Stimulated activated CD4-positive, alpha-beta T cell treated with anti-CD3 and anti-CD28 coated beads, Interleukin-15, amount 100 ng/mL, for 1 hour (primary cell): ENCODE data around the gene TRIM68.

Experiments used
- DNase-seq, 2 donors: peaks; one replicate each; pipeline ENCODE4 v3.0.0-alpha.2; 2020; ENCODE audit warnings: low read depth in 1 of 2, low spot score in 1 of 2

Gene TRIM68

GRCh38 chr11:4607781-4608666 is at the start of gene TRIM68:
Gene TRIM68 (minus strand): TSS chr11:4608231. CDS start chr11:4605504, 2,727 bp downstream.
- DNase-seq, result peak; percentile 90

DNA sequence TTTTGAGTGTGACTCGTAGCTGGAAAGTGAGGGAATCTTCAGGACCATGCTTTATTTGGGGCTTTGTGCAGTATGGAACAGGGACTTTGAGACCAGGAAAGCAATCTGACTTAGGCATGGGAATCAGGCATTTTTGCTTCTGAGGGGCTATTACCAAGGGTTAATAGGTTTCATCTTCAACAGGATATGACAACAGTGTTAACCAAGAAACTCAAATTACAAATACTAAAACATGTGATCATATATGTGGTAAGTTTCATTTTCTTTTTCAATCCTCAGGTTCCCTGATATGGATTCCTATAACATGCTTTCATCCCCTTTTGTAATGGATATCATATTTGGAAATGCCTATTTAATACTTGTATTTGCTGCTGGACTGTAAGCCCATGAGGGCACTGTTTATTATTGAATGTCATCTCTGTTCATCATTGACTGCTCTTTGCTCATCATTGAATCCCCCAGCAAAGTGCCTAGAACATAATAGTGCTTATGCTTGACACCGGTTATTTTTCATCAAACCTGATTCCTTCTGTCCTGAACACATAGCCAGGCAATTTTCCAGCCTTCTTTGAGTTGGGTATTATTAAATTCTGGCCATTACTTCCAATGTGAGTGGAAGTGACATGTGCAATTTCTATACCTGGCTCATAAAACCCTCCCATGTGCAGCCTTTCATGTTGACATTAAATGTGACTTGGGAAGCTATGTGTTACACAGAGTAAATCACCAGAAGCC is 46.8 kb upstream of the TRIM68 start:
- DNase-seq, result no peak

DNA sequence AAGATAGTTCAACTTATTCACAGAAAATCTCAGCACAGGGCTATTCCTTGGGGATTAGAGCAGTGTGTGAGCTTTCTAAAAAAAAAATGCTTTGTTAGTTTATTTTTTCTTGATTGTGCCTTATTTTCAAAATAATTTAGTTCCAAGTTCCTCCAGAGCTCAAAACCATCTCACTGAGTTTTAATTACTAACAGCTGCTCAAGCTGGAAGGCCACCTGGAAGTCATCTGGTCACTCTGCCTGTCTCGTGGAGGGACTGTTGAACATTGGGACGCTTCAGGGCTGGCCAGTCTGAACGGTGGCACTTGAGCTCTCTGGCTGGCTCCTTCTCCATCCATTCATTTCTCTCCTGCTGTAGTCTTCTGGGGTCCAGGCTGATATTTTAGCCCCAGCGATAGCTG is 39.7 kb upstream of the TRIM68 start:
- no peak for DNase-seq

- no peak for DNase-seq
Observed at GRCh38 chr11:4645974-4646373, 37.9 kb upstream of the TRIM68 start.

GRCh38 chr11:4644233-4644632 is 36.2 kb upstream of the TRIM68 start:
- DNase-seq, result no peak

GRCh38 chr11:4643682-4644081 is 35.7 kb upstream of the TRIM68 start, which contains the start of gene OR51E1:
Gene OR51E1 (plus strand): TSS chr11:4643982. CDS start chr11:4652527, 8,545 bp downstream.
- no peak for DNase-seq

- no peak for DNase-seq
Observed at GRCh38 chr11:4643076-4643475, 35.0 kb upstream of the TRIM68 start.

DNA sequence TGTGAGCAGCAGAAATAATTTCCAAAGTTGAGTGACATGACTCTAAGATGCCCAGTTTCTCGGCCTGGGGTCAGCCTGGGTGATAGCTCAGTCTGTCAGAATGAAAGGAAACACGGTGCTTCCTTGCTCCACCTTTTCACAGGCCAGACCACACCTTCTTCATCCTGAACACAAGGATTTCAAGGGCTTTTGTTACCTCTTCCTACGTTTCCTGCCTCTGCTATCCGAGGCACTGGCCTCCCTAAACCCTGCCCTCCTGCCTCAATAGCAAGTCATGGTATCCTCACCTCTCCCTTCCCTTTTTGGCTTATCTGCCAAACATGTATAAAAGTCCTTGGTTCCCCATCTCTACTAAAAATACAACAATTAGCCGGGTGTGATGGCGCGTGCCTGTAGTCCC is 34.0 kb upstream of the TRIM68 start:
- no peak for DNase-seq

GRCh38 chr11:4641501-4641900 is 33.5 kb upstream of the TRIM68 start:
- no peak for DNase-seq

DNA sequence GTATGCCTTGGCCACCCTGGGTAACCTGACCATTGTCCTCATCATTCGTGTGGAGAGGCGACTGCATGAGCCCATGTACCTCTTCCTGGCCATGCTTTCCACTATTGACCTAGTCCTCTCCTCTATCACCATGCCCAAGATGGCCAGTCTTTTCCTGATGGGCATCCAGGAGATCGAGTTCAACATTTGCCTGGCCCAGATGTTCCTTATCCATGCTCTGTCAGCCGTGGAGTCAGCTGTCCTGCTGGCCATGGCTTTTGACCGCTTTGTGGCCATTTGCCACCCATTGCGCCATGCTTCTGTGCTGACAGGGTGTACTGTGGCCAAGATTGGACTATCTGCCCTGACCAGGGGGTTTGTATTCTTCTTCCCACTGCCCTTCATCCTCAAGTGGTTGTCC is 31.9 kb upstream of the TRIM68 start:
- DNase-seq, result no peak

DNA sequence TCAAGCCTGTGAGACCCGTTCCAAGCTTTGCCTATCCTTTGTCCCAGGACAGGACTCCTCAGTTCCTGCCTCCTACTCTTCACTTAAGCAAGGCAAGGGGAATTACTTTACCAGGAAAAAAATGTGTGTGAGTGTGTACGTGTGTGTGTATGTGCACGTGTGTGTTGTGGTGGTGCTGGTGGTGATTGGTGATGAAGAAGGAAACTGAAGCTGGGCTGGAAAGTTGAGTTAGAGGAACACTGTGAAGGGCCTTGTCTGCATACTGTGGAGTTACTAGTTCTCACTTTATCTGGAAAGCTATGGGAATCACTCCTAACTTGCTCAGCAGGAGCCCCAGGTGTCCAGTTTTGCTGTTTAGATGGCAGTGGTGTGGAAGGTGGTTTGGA is 29.6 kb upstream of the TRIM68 start:
- DNase-seq, result no peak

DNA sequence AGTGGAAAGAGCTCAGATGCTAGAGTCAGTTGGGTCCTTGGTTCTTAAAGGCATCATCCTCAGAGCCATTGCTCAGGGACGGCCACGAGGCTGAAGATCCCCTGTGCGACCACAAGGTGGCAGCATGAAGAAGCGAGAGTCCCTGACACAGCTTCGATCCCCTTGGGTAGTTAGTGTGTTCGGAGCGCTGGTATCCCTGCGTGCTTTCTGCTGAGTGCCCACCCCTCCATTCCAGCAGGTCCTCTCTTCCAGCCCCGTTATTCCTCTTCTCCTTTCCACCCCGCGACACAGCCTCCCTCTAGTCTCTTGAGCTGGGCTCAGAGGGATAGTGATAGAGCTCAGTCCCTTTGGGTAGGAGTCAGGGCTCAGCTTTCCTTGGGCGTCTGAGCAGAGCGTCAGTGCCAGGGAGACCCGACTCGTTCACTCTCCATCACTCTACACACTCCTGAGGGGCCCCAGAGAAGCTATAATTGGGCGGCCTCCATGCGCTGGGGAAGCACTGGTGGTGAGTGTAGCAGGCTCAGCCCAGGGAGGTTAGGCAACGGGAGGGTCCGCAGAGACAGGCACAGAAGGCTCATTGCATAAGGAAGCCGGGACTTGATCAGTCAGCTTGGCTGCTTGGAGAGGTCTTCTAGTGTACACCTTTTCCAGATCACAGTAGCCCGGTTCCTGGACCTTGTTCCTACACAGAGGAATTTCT is 29.1 kb upstream of the TRIM68 start, which contains the start of gene OR51D1:
TSS of gene OR51D1 (plus strand) at position 516 of the 700 bp plus-strand sequence. CDS start 2,314 bp downstream, outside the sequence.
- peak; percentile 26 to 43 for DNase-seq

GRCh38 chr11:4636136-4636535 is 28.1 kb upstream of the TRIM68 start:
- DNase-seq, result no peak

DNA sequence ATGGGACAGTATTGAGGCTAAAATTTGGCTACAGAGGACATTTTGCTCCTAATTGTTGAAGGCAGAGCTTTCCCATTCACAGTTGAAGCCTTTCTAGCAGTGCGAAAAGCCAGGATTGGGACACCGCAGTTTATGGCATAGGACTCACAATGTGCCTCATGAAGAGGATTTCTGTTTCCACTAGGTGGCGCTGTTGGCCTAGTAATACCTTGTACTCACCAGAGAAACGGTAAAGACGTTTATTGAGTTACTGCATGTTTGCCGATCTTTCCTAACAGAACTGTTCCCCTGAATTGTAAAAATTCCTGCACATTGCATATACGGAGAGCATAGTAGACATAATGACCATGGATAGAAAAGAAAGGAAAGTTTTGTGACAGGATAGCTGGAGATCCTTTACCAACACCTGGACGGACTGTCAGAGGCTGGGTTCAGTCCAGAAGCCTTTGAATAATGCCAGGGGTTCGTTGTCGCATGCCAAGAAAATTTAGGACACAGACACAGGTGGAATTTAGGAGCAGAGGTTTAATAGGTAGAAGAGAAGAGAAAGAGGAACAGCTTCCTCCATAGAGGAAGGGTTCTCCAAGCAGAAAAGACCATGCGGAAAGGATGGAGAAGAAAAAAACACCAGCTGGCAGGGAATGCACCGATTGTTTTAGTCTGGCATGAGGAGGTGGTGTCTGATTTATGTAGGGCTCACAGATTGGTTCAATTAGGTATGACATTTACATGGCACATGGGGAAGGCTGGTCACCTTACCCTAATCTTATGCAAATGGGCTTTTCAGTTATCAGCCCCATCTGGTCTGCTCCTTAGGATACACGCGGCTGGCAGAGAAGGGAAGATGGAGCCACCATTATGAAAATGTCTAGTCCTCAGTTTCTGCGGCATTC is 18.4 kb upstream of the TRIM68 start:
- no peak for DNase-seq

DNA sequence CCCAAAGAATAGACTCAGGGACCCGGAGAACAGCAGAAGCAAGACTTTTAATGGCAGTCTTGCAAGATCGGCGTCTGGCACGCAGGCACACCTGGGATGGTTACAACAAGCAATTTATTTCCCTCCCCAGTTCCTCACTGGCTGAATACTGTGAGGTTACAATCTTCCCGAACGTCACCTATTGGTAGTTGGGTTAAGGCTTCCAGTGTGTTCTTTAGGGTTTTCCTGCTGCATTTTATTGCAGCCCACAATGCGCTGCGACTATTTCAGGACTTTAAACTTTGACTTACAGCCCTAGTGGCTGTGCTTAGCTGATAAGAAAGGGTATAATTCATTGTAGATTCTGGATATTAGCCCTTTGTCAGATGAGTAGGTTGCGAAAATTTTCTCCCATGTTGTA is 11.5 kb upstream of the TRIM68 start:
- no peak for DNase-seq

GRCh38 chr11:4615856-4616444 is 7.9 kb upstream of the TRIM68 start:
- no peak for DNase-seq

DNA sequence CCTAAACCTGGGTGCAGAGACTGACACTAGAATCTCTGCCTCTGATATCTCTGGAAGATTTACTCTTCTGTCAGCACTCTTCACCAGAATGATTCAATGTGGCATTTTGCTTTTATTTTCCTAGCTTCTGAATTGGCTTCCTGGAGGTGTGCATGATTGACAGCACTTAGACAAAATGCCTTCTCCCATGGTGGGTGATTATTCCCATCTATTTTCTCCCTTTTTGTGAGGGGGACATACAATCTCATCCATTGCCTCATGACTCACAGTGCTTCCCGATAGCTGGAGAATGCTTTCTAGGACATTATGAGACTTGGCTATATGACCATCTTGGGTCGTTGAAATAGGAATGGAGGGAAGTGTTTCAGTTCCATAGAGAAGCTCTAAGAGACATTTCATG is 4.0 kb upstream of the TRIM68 start:
- no peak for DNase-seq

DNA sequence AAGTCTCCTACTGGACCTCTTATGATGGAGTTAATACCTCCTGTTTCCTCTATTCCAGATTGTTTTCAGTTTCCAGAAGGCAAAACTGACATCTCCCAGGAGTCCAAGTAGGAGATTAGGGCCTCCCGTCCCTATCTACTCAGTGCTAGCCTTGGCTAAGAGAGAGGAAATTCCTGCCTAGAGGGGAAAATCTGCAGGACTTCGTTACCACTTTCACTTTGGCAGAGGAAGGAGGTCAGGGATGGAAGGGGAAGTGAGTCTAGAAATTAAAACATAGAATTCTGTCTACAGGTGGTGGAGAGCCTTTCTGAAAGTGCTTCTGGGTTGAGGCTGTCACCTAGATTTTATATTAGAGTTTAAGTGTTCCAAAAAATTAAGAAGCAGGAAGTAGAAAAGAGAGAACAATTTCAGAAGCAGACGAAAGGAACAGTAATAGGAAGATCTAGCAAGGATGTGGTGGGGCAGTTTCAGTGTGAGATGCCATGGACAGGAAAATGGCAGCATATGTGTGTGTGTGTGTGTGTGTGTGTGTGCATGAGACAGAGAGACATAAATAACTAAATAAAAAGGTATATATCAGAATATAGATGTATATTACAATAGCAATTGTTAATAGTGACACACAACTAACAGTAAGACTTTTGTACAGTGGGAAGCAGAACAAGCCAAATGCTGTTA is 2.4 kb upstream of the TRIM68 start:
- DNase-seq, result no peak

DNA sequence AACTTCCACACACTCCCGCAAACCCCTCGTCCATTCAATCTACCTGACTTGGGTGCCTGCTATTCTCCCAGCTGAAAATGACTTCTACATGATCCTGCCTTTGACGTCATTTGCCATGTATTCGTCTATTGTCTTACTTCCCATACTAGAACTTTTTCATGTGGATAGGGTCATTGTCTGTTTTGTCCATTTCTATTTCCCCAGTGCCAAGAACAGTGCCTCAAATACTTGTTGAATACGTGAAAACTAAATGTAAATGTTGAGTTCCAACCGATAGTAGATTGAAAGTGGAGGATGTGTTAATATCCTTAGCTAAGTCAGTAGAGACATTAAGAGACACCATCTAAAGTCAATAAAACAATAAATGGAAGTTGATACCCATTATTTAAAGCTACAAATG is 935 bp downstream of the TRIM68 start:
- no peak for DNase-seq
